Adrenal gland (tissue), 5 donors: ENCODE data around the gene BST2.

Experiments
- POLR2A ChIP-seq, 2 donors: fragments of 450-650 bp; IDR thresholded peaks; one replicate each; pipeline ENCODE4 v1.6.1; 2017; ENCODE audit warnings: antibody characterized with exemption in 2 of 2, mild to moderate bottlenecking in 2 of 2, moderate library complexity in 1 of 2
- TF ChIP-seq, protein P1 (sequence below), 6 experiments: fragments of 450-650 bp in 4 of 6; fragments of 200-600 bp in 2 of 6; sonication (generic) in 1 of 6; IDR thresholded peaks; 1 replicate in 5 of 6; 2 replicates in 1 of 6; pipeline versions ENCODE4 v1.5.1 to v1.8.0; 2016 to 2021; ENCODE audit warnings: antibody characterized with exemption in 6 of 6, mild to moderate bottlenecking in 2 of 6, moderate library complexity in 1 of 6
- donor health status: DM: no; HTN: no; CAD: no.

GRCh38 chr19:17415121-17415520, 9.7 kb upstream of the BST2 start:
- TF ChIP-seq, protein P1, sequence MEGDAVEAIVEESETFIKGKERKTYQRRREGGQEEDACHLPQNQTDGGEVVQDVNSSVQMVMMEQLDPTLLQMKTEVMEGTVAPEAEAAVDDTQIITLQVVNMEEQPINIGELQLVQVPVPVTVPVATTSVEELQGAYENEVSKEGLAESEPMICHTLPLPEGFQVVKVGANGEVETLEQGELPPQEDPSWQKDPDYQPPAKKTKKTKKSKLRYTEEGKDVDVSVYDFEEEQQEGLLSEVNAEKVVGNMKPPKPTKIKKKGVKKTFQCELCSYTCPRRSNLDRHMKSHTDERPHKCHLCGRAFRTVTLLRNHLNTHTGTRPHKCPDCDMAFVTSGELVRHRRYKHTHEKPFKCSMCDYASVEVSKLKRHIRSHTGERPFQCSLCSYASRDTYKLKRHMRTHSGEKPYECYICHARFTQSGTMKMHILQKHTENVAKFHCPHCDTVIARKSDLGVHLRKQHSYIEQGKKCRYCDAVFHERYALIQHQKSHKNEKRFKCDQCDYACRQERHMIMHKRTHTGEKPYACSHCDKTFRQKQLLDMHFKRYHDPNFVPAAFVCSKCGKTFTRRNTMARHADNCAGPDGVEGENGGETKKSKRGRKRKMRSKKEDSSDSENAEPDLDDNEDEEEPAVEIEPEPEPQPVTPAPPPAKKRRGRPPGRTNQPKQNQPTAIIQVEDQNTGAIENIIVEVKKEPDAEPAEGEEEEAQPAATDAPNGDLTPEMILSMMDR (IDR thresholded peaks at IDR 0.05): no peak
- TF ChIP-seq POLR2A (IDR thresholded peaks at IDR 0.05): no peak
